BLaER1 (cell line): Measurements from ENCODE around the gene CAP2.

Experiments used
- H3K27ac ChIP-seq: shearing (Covaris generic); formaldehyde crosslinking; 2 replicates; pipeline ENCODE4 v1.8.1; 2022
- H3K27me3 ChIP-seq: shearing (Covaris generic); formaldehyde crosslinking; 2 replicates; pipeline ENCODE4 v1.8.1; 2022
- H3K36me3 ChIP-seq: shearing (Covaris generic); formaldehyde crosslinking; 2 replicates; pipeline ENCODE4 v1.8.1; 2022
- H3K4me1 ChIP-seq: shearing (Covaris generic); formaldehyde crosslinking; 2 replicates; pipeline ENCODE4 v1.8.1; 2022
- H3K4me2 ChIP-seq: shearing (Covaris generic); formaldehyde crosslinking; 2 replicates; pipeline ENCODE4 v1.8.1; 2022
- H3K4me3 ChIP-seq: shearing (Covaris generic); formaldehyde crosslinking; 2 replicates; pipeline ENCODE4 v1.8.1; 2022
- H3K9ac ChIP-seq: shearing (Covaris generic); formaldehyde crosslinking; 2 replicates; pipeline ENCODE4 v1.8.1; 2022
- H3K9me3 ChIP-seq: shearing (Covaris generic); formaldehyde crosslinking; 2 replicates; pipeline ENCODE4 v1.8.1; 2022
- H4K20me1 ChIP-seq: shearing (Covaris generic); formaldehyde crosslinking; 2 replicates; pipeline ENCODE4 v1.8.1; 2022
- Cebpa-rat ChIP-seq: shearing (Covaris generic); IDR thresholded peaks from 2 replicates; pipeline ENCODE4 v1.8.1; 2022

CAP2 gene, protein sequence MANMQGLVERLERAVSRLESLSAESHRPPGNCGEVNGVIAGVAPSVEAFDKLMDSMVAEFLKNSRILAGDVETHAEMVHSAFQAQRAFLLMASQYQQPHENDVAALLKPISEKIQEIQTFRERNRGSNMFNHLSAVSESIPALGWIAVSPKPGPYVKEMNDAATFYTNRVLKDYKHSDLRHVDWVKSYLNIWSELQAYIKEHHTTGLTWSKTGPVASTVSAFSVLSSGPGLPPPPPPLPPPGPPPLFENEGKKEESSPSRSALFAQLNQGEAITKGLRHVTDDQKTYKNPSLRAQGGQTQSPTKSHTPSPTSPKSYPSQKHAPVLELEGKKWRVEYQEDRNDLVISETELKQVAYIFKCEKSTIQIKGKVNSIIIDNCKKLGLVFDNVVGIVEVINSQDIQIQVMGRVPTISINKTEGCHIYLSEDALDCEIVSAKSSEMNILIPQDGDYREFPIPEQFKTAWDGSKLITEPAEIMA

DNA sequence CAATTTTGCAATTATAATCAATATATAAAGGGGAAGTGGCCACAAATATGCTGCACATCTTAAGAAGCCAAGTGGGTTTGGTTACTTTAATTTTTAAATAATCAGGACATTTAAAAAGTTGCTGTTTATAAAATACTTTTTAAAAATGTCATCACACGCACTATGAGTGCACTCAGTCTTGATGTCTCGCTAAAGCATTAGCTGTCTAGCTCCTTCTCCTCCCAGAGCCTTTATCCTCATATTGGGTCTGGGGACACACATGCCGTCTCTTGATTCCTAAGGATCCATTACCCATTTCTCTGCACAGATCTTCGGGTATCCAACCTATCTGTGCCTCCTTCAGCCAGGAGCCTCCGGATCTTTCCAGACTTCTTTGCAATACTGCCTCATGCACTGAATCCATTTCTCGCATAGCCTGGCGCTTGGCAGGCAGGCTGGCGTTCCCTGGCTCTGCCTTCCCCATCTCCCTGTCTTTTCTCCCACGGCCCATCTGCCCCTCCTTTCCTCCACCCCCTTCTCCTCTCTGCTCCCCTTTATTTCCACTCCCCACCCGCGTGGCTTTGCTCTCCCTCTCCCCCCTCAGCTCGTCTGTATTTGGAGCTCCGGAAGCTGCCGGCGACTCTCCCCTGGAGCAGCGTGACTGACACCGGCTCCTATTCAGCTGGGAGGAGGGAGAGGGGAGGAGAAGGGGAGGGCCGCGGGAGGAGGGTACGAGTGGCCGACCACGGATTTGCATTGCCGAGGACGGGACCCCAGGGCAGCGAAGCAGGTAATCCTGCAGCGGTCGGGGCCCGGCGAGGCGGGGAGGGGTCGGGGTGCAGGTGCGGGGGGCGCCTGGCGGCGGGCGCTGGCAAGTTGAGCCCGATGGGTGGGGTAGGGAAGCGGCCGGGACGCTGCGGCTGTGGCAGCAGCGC, at the start of gene CAP2:
Gene CAP2 (plus strand): TSS at position 618 of the 914 bp plus-strand sequence. CDS start 27,961 bp downstream, outside the sequence.
- Histone ChIP-seq H3K9ac (peak within 1 kb of the TSS; percentile 83), H3K4me2 (peak within 1 kb of the TSS; percentile 86), H3K27ac (peak within 1 kb of the TSS; percentile 79), H4K20me1 (no peaks in the 10 kb centered on the region), H3K27me3 (peaks cover 5% of the 10 kb centered on the region; the same call in 1 of the 2 replicates), H3K4me1 (peaks cover 15% of the 10 kb centered on the region), H3K4me3 (peak within 1 kb of the TSS; percentile 82), H3K36me3 (no peaks in the 10 kb centered on the region), H3K9me3 (peaks cover 11% of the 10 kb centered on the region; the same call in 1 of the 2 replicates)
- no peak for TF ChIP-seq Cebpa-rat

DNA sequence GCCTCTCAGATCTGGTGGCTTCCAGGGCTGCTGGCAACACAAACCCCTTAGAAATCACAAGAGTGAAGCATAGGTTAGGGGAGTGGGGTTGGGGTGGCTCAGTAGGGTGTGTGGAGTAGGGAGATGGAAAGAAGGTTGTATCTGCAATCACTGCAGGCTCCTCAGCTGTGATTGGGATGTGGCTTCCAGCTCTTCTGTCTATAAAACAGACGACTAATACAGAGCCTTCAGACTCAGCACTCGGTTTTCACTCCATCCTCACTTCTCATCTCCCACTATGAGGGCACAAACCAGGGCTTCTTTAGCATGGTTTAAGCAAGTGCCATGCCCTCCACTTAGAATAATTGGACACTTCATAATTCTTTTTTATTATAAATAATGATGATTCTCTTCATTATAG, 46.4 kb upstream of the CAP2 start:
- H3K4me1 ChIP-seq: no peaks in the 10 kb centered on the region
- H3K4me3 ChIP-seq: no peak overlapping the region
- TF ChIP-seq Cebpa-rat: no peak
- peaks cover 9% of the 10 kb centered on the region; the same call in 1 of the 2 replicates for H3K9me3 ChIP-seq
- no peaks in the 10 kb centered on the region for H4K20me1 ChIP-seq
- H3K36me3 ChIP-seq: no peaks in the 10 kb centered on the region
- no peaks in the 10 kb centered on the region for H3K27me3 ChIP-seq
- H3K9ac ChIP-seq: no peak overlapping the region
- no peak overlapping the region for H3K27ac ChIP-seq
- H3K4me2 ChIP-seq: no peak overlapping the region

DNA sequence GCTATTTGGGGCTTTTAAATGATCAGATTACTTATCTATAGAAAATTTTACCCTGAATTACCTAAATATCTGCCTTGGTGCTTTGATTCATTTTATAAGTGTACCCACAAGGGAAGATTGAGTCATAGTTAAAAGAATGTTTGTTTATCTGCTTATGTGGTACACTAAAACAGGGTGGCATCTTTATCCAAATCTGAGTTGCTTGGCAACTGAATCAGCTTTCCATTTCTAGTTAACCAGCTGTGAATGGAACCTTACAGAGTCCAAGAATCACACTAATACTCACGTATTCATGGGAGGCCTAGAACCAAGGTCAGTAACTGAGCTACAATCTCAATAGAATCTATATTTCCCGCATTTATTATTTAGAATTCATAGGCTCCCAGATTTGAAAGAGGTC, 44.0 kb upstream of the CAP2 start:
- Histone ChIP-seq H3K4me3 (no peak overlapping the region), H3K27me3 (no peaks in the 10 kb centered on the region), H3K4me1 (peaks cover 10% of the 10 kb centered on the region; the same call in 1 of the 2 replicates), H3K27ac (no peak overlapping the region), H3K9ac (no peak overlapping the region), H4K20me1 (no peaks in the 10 kb centered on the region), H3K4me2 (no peak overlapping the region), H3K9me3 (0 out of 2 replicates have a peak, but pooled peaks cover 5% of the 10 kb centered on the region), H3K36me3 (no peaks in the 10 kb centered on the region)
- no peak for TF ChIP-seq Cebpa-rat

- no peak overlapping the region for H3K27ac ChIP-seq
- peaks cover 27% of the 10 kb centered on the region for H3K4me1 ChIP-seq
- H3K9ac ChIP-seq: no peak overlapping the region
- no peaks in the 10 kb centered on the region for H3K36me3 ChIP-seq
- H3K27me3 ChIP-seq: no peaks in the 10 kb centered on the region
- H3K9me3 ChIP-seq: peaks cover 9% of the 10 kb centered on the region
- no peak overlapping the region for H3K4me3 ChIP-seq
- no peak overlapping the region for H3K4me2 ChIP-seq
- no peaks in the 10 kb centered on the region for H4K20me1 ChIP-seq
- TF ChIP-seq Cebpa-rat: no peak
These were observed 41.1 kb upstream of the CAP2 start for GRCh38 chr6:17352302-17352701.

- no peak overlapping the region for H3K9ac ChIP-seq
- H3K4me1 ChIP-seq: peaks cover 27% of the 10 kb centered on the region
- no peak for TF ChIP-seq Cebpa-rat
- H3K27me3 ChIP-seq: no peaks in the 10 kb centered on the region
- H3K9me3 ChIP-seq: peaks cover 22% of the 10 kb centered on the region
- 0 out of 2 replicates have a peak, but pooled peaks cover 4% of the 10 kb centered on the region for H3K36me3 ChIP-seq
- H4K20me1 ChIP-seq: no peaks in the 10 kb centered on the region
- H3K27ac ChIP-seq: no peak overlapping the region
- no peak overlapping the region for H3K4me3 ChIP-seq
- H3K4me2 ChIP-seq: no peak overlapping the region
These were observed 39.8 kb upstream of the CAP2 start for GRCh38 chr6:17353440-17354175.

GRCh38 chr6:17354700-17355403, 38.5 kb upstream of the CAP2 start:
- no peak for TF ChIP-seq Cebpa-rat
- H3K27me3 ChIP-seq: no peaks in the 10 kb centered on the region
- H3K4me3 ChIP-seq: no peak overlapping the region
- peaks cover 30% of the 10 kb centered on the region for H3K9me3 ChIP-seq
- H3K4me1 ChIP-seq: peaks cover 27% of the 10 kb centered on the region
- H3K9ac ChIP-seq: no peak overlapping the region
- H3K27ac ChIP-seq: peak overlapping the region; percentile 39; the same call in 1 of the 2 replicates
- H3K36me3 ChIP-seq: 0 out of 2 replicates have a peak, but pooled peaks cover 4% of the 10 kb centered on the region
- peak overlapping the region; percentile 55 for H3K4me2 ChIP-seq
- no peaks in the 10 kb centered on the region for H4K20me1 ChIP-seq

DNA sequence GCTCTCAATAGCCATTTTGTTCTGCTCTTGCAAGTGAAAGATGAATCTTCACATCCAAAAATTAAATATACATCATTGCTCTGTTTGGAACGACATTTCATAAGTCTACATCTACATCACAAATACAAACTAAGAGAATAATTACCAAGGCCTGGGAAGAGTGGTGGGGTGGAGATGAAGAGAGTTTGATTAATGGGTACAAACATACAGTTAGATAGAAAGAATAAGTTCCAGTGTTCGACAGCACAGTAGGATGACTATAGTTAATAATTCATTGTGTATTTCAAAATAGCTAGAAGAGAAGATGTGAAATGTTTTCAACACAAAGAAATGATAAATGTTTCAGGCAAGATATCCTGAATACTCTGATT, 38.0 kb upstream of the CAP2 start:
- no peak overlapping the region for H3K9ac ChIP-seq
- H3K4me3 ChIP-seq: no peak overlapping the region
- H3K27ac ChIP-seq: peak overlapping the region; percentile 39; the same call in 1 of the 2 replicates
- no peaks in the 10 kb centered on the region for H3K27me3 ChIP-seq
- H3K4me1 ChIP-seq: peaks cover 27% of the 10 kb centered on the region
- peak overlapping the region; percentile 55 for H3K4me2 ChIP-seq
- H3K36me3 ChIP-seq: 0 out of 2 replicates have a peak, but pooled peaks cover 4% of the 10 kb centered on the region
- H4K20me1 ChIP-seq: no peaks in the 10 kb centered on the region
- TF ChIP-seq Cebpa-rat: no peak
- peaks cover 30% of the 10 kb centered on the region for H3K9me3 ChIP-seq

DNA sequence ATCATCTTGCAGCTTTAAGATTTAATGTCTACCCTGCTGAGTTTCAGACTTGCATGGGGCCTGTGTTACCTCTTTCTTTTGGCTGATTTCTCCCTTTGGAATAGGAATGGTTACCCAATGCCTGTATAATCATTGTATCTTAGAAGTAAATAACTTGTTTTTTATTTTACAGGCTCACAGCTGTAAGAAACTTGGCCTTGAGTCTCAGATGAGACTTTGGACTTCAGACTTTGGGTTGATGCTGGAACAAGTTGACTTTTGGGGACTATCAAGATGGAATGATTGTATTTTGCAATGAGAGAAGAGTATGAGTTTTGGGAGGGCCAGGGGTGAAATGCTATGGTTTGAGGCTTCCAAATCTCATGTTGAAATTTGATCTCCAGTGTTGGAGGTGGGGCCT, 34.9 kb upstream of the CAP2 start:
- H3K9ac ChIP-seq: no peak overlapping the region
- no peak overlapping the region for H3K27ac ChIP-seq
- H3K4me1 ChIP-seq: peaks cover 26% of the 10 kb centered on the region
- no peak for TF ChIP-seq Cebpa-rat
- no peak overlapping the region for H3K4me2 ChIP-seq
- H3K27me3 ChIP-seq: no peaks in the 10 kb centered on the region
- no peaks in the 10 kb centered on the region for H4K20me1 ChIP-seq
- no peak overlapping the region for H3K4me3 ChIP-seq
- H3K36me3 ChIP-seq: 0 out of 2 replicates have a peak, but pooled peaks cover 4% of the 10 kb centered on the region
- peaks cover 29% of the 10 kb centered on the region for H3K9me3 ChIP-seq
